GM19452 (cell line): ENCODE data around the gene XAB2.

ENCODE experiments used
- ATAC-seq: cut with Tn5 transposase; IDR thresholded peaks from one replicate; pipeline ENCODE4 v1.9.1; 2021; ENCODE audit not compliant: unreplicated experiment

The XAB2 gene

GRCh38 chr19:7629347-7630054 lies at the start of gene XAB2, which contains the start of gene PET100:
Gene XAB2, minus strand, starts transcription at chr19:7629545. Its CDS starts 18 bp downstream, at chr19:7629527.
Gene PET100, plus strand, starts transcription at chr19:7629793. Its CDS starts 41 bp downstream, at chr19:7629834.
- ATAC-seq, result peak; percentile 84

GRCh38 chr19:7677669-7678311 lies 48.4 kb upstream of the XAB2 start:
- no peak for ATAC-seq

GRCh38 chr19:7676854-7677253 lies 47.5 kb upstream of the XAB2 start, which contains the start of gene MCEMP1:
Gene MCEMP1, plus strand, starts transcription at chr19:7677090. Its CDS starts 31 bp downstream, at chr19:7677121.
- no peak for ATAC-seq

GRCh38 chr19:7676376-7676775 lies 47.0 kb upstream of the XAB2 start:
- no peak for ATAC-seq

- ATAC-seq, result no peak
These were observed 45.0 kb upstream of the XAB2 start for GRCh38 chr19:7674010-7675005.

- no peak for ATAC-seq
These were observed 43.2 kb upstream of the XAB2 start for GRCh38 chr19:7672522-7672921.

GRCh38 chr19:7670790-7671189 lies 41.4 kb upstream of the XAB2 start:
- no peak for ATAC-seq

GRCh38 chr19:7670150-7670783 lies 40.9 kb upstream of the XAB2 start:
- no peak for ATAC-seq

- ATAC-seq, result no peak
These were observed 40.3 kb upstream of the XAB2 start for GRCh38 chr19:7669641-7670040.

GRCh38 chr19:7668842-7669241 lies 39.5 kb upstream of the XAB2 start, which contains the start of gene RETN:
Gene RETN, plus strand, starts transcription at chr19:7669049. Its CDS starts 278 bp downstream, at chr19:7669327.
- no peak for ATAC-seq

GRCh38 chr19:7665076-7665475 lies 35.7 kb upstream of the XAB2 start:
- ATAC-seq, result no peak

- no peak for ATAC-seq
These were observed 34.4 kb upstream of the XAB2 start for GRCh38 chr19:7663706-7664105.

- no peak for ATAC-seq
These were observed 33.3 kb upstream of the XAB2 start for GRCh38 chr19:7662657-7663056.

GRCh38 chr19:7661744-7662538 lies 32.6 kb upstream of the XAB2 start:
- ATAC-seq, result no peak

GRCh38 chr19:7658219-7658686 lies 28.9 kb upstream of the XAB2 start:
- ATAC-seq, result no peak

GRCh38 chr19:7657131-7657751 lies 27.9 kb upstream of the XAB2 start:
- ATAC-seq, result no peak

GRCh38 chr19:7655581-7655980 lies 26.2 kb upstream of the XAB2 start:
- ATAC-seq, result no peak

GRCh38 chr19:7654401-7654800 lies 25.1 kb upstream of the XAB2 start:
- no peak for ATAC-seq

GRCh38 chr19:7652061-7652641 lies 22.8 kb upstream of the XAB2 start:
- ATAC-seq, result no peak
